Gastrocnemius medialis (tissue), 4 donors: ENCODE data around the gene NRL. TPM values are rescaled to one million over a fixed set of nuclear protein-coding genes. Genes with fewer than 3 reads are reported as not detected.

Source experiments
- ATAC-seq, 2 donors: fragments of 150-250 bp; one replicate each; pipeline ENCODE4 v1.9.1; 2016
- DNase-seq, 2 donors: peaks; one replicate each; pipeline ENCODE4 v3.0.0-alpha.2; 2019
- H3K27ac ChIP-seq, 4 donors: fragments of 200-600 bp; sonication (generic); 1 replicate in 1 of 4; 2 replicates in 3 of 4; pipeline ENCODE4 v1.5.1; 2016 to 2018; ENCODE audit warnings: mild to moderate bottlenecking in 2 of 4, moderate library complexity in 1 of 4
- H3K27me3 ChIP-seq, 3 donors: fragments of 200-600 bp; sonication (generic) in 2 of 3; 1 replicate in 1 of 3; 2 replicates in 2 of 3; pipeline versions ENCODE4 v1.5.1 to v1.6.0; 2016 to 2019; ENCODE audit warnings: mild to moderate bottlenecking in 1 of 3, moderate library complexity in 1 of 3
- H3K36me3 ChIP-seq, 2 donors: fragments of 200-600 bp; sonication (generic) in 1 of 2; one replicate each; pipeline ENCODE4 v1.5.1; 2017 to 2018
- H3K4me1 ChIP-seq, 2 donors: fragments of 200-600 bp; sonication (generic) in 1 of 2; one replicate each; pipeline ENCODE4 v1.5.1; 2016 to 2017; ENCODE audit warnings: mild to moderate bottlenecking in 2 of 2
- H3K4me3 ChIP-seq, 4 donors: fragments of 200-600 bp; sonication (generic) in 3 of 4; 1 replicate in 1 of 4; 2 replicates in 3 of 4; pipeline ENCODE4 v1.5.1; 2016 to 2019; ENCODE audit warnings: mild to moderate bottlenecking in 2 of 4
- H3K9me3 ChIP-seq, 3 donors: fragments of 200-600 bp; sonication (generic) in 2 of 3; 1 replicate in 1 of 3; 2 replicates in 2 of 3; pipeline ENCODE4 v1.5.1; 2016 to 2019
- CTCF ChIP-seq, 5 experiments: fragments of 450-650 bp in 3 of 5; fragments of 200-600 bp in 2 of 5; sonication (generic) in 2 of 5; IDR thresholded peaks in 4 of 5; conservative IDR thresholded peaks in 1 of 5; 1 replicate in 4 of 5; 2 replicates in 1 of 5; pipeline ENCODE4 v1.5.1; 2016 to 2019; ENCODE audit warnings: antibody characterized with exemption in 5 of 5, mild to moderate bottlenecking in 3 of 5, moderate library complexity in 3 of 5
- POLR2A ChIP-seq, 2 donors: fragments of 450-650 bp; IDR thresholded peaks; one replicate each; pipeline ENCODE4 v1.6.1; 2017; ENCODE audit warnings: antibody characterized with exemption in 2 of 2, mild to moderate bottlenecking in 2 of 2, moderate library complexity in 2 of 2
- in situ Hi-C, 4 donors: fragments of 200-750 bp; cut with MboI; loops; one replicate each; pipeline versions ENCODE4 v1.15.0 to v1.8.0; 2017; ENCODE audit warnings: low sequenced_read_pairs in 4 of 4
- intact Hi-C: fragments of 100-400 bp; cut with DNase I; formaldehyde crosslinking; loops from one replicate; pipeline ENCODE4 v1.15.1; 2023; ENCODE audit warnings: low total_unique reads
- total RNA-seq, 4 donors: library from RNA; depleted of rRNA; stranded (reverse); fragments of >200 nt; gene quantifications; one replicate each; pipeline versions ENCODE4 v1.1.0 to v1.2.3, GENCODE V29; 2016

Gene NRL
- total RNA-seq, 4 donors from 2014 or later: 0.82 to 4.5 (median 2.4) TPM

- DNase-seq (no peak), ATAC-seq (no peak)
- in situ Hi-C loops (no loop called here), intact Hi-C loops (no loop called here)
- Histone ChIP-seq H3K27ac (no peak overlapping the region), H3K36me3 (no peaks in the 10 kb centered on the region), H3K4me1 (no peaks in the 10 kb centered on the region), H3K4me3 (no peak overlapping the region), H3K27me3 (no peaks in the 10 kb centered on the region), H3K9me3 (no peaks in the 10 kb centered on the region)
- TF ChIP-seq POLR2A (IDR thresholded peaks at IDR 0.05) (no peak), CTCF (IDR thresholded peaks at IDR 0.05 in 4 of 5, conservative IDR thresholded peaks at IDR 0.05 in 1 of 5) (no peak)
Observed at GRCh38 chr14:24064091-24064795, 50.5 kb downstream of the NRL start.

- no peaks in the 10 kb centered on the region for H3K9me3 ChIP-seq
- ATAC-seq: no peak
- no peak for DNase-seq
- intact Hi-C loops: no loop called here
- TF ChIP-seq POLR2A (IDR thresholded peaks at IDR 0.05) (no peak), CTCF (IDR thresholded peaks at IDR 0.05 in 4 of 5, conservative IDR thresholded peaks at IDR 0.05 in 1 of 5) (no peak)
- no peaks in the 10 kb centered on the region for H3K36me3 ChIP-seq
- in situ Hi-C loops: no loop called here
- no peaks in the 10 kb centered on the region for H3K27me3 ChIP-seq
- no peaks in the 10 kb centered on the region for H3K4me1 ChIP-seq
- H3K27ac ChIP-seq: no peak overlapping the region
- no peak overlapping the region for H3K4me3 ChIP-seq
Observed at GRCh38 chr14:24063263-24063836, 51.4 kb downstream of the NRL start.

GRCh38 chr14:24062216-24062980 lies 52.4 kb downstream of the NRL start:
- H3K36me3 ChIP-seq: no peaks in the 10 kb centered on the region
- H3K27ac ChIP-seq: no peak overlapping the region
- in situ Hi-C loops: no loop called here
- H3K27me3 ChIP-seq: no peaks in the 10 kb centered on the region
- no peak for DNase-seq
- intact Hi-C loops: no loop called here
- no peak for TF ChIP-seq CTCF (IDR thresholded peaks at IDR 0.05 in 4 of 5, conservative IDR thresholded peaks at IDR 0.05 in 1 of 5)
- TF ChIP-seq POLR2A (IDR thresholded peaks at IDR 0.05): no peak
- H3K4me1 ChIP-seq: no peaks in the 10 kb centered on the region
- ATAC-seq: no peak
- no peaks in the 10 kb centered on the region for H3K9me3 ChIP-seq
- H3K4me3 ChIP-seq: no peak overlapping the region

GRCh38 chr14:24060984-24061913 lies 53.5 kb downstream of the NRL start:
- Histone ChIP-seq H3K4me1 (no peaks in the 10 kb centered on the region), H3K27me3 (no peaks in the 10 kb centered on the region), H3K36me3 (no peaks in the 10 kb centered on the region), H3K4me3 (no peak overlapping the region), H3K27ac (no peak overlapping the region), H3K9me3 (no peaks in the 10 kb centered on the region)
- intact Hi-C loops: no loop called here
- DNase-seq: no peak
- no peak for ATAC-seq
- TF ChIP-seq POLR2A (IDR thresholded peaks at IDR 0.05): no peak
- no peak for TF ChIP-seq CTCF (IDR thresholded peaks at IDR 0.05 in 4 of 5, conservative IDR thresholded peaks at IDR 0.05 in 1 of 5)
- in situ Hi-C loops: no loop called here
